Activated CD4-positive, CD25-positive, alpha-beta regulatory T cell treated with anti-CD3 and anti-CD28 coated beads, Interleukin-2, amount 50 U/mL, for 72 hours (primary cell): ENCODE data around the gene MYBPHL.
"Not testable (repeated sequence)": the region's sequence is repeated elsewhere in the genome, so short reads cannot be mapped to it uniquely, and the experiment has no call there.

Source experiments
- DNase-seq: peaks from one replicate; pipeline ENCODE4 v3.0.0; 2021

MYBPHL gene

DNA sequence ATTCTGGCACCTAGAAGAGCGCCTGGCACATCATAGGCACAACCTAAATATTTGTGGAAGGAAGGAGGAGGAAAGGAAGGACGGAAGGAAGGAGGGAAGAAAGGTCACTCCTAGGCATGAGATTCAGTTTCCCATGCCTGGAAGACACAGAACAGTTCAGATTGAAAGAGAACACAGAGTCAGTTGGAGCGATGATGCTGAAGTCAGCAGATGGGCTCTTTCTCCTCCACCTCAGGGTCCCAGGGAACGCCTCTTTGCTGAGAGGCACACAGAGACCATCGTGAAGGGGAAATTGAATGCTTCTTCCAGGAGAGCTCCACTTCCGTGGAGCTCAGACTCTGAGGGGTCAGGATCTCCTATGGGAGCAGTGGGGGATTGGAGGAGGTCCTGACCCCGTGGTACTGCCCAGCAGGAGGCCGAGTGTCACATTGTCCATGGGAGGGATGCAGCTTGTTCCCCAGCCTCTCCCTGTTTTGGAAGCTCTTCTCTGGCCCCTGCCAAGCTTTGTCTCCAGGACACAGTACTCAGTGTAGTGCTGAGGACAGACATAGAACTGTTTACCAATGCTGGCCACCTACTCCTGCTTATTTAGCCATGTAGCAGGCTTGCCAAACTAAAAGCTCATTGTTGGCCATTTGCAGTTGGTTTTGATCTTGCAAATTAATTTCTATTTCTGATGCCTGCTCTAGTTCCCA is 2.4 kb downstream of the MYBPHL start:
- DNase-seq: no peak

DNA sequence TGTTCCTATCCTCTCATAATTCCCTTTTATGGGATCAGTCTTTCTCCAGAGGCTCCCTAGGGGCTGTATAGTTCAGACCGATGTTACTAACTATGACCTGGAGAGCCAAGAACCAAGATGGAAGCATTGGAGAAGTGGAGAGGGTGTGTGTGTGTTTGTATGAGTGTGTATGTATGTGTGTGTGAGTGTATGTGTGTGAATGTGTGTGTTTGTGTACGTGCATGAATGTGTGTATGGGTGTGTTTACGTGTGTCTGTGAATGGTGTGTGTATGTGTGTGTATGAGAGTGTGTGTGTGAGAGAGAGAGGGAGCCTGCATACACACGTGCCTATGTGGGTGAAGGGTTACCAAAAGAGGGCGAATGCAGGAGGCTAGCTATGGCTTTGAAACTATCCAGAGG is 4.9 kb downstream of the MYBPHL start:
- DNase-seq: no peak

DNA sequence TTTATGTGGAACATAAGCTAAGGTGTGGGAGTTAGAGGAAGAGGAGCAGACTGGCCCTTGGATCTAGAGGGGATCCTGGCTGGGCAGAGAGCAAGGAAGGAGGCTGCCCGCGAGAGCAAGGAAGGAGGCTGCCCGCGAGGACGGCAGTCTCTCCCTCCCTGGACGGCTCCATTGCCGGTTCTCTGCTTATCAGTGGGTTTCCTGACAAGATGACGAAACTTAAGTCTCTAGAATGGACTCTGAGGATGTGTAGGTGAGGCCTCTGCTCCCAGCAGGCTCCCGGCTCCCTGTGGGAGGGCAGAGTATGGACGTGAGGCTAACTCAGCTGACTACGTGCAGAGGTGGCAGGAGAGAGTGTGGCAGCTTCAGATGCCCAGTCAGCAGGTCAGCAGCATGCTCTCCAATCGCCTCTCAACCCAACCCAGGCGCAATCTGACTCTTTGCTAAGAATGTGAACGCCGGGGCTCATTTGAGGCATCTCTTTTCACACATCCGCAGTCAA is 6.1 kb downstream of the MYBPHL start:
- DNase-seq: no peak

DNA sequence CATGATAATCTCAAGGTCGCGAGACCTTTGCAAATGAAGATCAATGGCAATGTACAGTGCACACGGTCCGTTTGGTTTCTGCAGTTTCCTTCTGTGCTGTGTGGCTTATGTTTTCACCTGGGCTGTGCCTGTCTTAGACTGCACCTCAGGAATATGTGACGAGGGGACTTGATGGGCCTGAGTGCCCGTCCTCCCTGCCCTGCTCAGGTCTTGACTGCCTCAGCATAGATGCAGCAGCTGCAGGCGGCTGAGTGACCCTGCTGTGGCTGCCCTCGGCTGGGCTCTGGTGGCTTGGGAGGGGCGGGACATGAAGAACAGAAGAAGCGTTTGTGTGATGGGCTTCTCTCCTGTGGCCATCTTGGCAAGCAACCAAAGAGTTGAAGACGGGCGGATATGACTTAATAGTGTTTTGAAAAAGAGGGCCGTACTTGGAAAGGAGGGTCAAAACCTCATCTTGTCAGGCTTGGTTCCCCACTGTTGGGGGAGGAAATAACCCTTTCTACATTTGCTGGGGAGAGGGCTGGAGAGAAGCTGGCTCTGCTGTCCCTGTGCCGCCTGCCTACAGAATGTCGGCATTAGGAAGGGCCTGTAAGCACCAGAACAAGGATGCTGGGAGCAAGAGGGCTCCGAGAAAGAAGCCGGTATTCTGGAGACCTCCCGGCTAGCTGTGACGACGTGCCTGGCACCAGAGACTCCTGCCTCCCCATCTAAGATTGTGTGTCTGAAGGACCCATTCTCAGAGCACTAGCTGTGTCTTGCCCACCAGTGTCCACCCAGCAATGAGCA is 7.1 kb downstream of the MYBPHL start:
- DNase-seq: no peak

DNA sequence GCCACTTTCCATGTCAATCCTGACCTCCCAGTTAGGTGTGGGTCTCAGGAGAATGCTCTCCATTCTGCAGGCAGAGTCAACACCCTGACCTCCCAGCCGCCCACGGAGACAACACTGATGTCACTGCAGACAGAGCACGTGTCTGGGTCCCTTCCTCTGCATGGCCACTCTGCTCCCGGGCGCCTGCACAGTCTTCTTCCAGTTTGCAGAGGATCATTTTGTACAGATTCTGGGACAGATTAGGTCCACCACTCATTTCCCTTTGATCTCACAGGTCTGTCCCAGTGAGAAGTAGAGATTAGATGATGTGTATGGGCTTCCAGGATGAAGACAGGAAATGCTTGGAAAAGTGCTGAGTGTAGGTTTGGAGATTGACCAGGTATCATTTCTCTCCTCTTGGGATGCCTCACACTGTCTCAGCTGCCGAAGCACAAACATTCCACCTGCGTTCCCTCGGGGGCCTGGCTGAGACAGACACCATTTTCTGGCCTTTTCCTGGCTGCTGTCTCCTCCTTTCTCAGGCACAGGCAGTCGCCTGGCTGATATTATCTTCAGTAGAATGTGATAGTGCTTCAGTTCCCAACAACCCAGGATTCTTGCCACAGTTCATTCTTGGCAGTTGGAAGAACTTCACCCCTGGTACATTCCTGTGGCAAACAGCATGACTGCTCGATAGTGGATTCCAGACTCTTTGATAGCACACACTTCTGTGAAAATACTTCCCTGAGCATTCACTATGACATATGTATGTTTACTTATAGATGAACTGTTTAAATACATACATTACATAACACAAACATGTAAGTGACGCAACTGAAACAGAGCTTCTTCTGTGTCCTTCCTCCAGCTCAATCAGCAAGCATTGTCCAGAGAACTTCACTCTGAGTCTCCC is 7.9 kb downstream of the MYBPHL start:
- DNase-seq: no peak

DNA sequence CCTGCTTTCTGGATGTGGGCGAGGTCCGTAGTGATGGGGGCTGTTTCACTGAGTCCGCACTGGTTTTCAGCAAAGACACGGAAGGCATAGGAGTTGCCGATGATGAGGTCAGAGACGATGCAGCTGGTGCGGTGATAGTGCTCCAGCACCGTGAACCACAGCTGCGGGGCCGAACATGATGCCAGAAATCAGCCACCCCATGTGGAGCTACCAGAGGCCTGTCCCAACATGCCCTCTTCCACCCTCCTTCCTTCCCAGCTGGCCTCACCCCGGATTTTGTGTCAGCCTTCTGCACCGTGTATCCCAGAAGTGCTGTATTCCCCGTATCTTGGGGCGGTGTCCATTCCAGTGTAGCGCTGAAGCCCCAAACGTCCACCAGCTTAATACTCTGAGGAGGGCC is 10.0 kb downstream of the MYBPHL start:
- no peak for DNase-seq

DNA sequence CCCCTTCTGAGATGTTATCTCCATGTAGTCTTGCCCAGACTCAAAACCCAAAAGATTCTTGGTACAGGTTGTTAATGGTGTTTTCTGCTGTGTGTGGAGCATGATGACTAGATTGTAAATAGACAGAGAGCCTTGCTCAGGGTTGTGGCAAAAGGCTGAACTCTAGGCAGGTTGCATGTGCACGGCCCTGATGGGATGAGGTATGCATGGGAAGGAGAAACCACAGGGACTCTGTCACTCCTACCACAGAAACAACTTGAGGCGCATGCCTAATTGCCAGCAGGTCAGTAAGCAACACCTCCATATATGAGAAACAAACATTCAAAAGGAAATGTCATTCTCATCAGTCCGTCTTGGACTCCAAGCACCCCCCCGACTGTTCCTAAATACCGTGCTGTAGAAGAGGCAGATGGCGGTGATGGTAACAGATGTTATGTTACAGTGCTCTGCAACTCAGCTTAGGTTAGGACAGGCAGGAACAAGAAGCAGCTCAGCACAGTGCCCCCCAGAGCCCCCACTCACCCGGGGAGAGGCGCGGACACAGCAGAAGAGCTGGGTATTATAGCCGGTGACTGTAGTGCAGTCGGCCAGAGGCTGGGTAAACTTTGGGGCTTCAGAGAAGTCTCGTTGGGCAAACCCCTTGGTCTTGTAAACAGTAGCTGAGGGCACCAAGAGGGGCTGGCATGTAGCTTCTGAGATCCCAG is 10.9 kb downstream of the MYBPHL start:
- DNase-seq: no peak

DNA sequence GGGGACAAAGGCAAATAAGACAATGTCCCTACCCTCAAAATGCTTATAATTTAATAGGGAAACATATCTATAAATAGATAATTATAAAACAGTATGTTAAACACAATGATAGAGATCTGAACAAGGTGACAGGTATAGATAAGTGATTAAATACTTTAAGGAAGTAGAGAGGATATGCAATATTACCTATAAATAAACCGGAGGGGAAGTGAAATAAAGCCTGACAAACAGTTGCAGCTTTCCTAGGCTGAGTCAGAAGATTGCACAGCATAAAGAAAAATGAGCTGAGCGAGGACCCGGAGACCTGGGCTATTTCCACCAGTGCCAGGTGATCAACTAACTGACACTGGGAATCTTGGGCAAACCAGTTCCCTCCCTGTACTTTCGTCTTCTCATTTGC is 12.3 kb downstream of the MYBPHL start:
- no peak for DNase-seq

DNA sequence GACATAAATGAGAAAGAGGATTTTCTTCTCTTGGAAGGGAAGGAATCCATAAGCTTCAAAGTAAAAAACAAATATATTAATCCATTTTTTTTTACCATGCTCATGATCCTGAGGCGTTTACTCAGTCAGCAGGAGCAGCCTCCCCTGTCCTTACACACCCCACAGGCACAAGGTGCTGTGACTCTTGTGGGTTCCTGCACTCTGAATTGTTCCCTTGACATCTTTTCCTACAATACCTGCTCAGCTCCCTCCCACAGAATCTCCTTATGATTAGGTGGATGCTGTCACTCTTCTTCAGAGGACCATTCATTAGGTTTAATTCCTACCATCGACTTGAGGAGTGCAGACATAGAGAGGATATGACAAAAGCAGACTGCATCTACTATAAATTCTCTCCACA is 13.8 kb downstream of the MYBPHL start:
- DNase-seq: no peak

DNA sequence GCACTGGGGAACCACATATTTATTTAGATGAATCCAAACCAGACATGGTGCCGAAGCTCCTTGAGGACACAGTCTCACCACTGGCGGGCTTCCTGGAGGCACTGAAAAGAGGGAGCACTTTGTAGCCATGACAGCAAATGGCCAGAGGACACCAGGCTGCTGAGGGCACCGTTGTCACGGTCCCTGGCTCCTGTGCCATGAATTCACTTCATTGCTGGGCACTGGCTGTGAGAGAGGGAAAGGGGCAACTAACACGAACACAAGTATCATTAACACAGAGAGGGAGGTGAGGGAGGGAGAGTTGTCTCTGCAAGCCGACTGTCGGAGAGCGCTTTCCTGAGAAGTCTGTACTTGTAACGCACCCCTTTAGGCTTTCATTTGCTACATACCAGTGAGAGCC is 14.4 kb downstream of the MYBPHL start:
- DNase-seq: no peak

DNA sequence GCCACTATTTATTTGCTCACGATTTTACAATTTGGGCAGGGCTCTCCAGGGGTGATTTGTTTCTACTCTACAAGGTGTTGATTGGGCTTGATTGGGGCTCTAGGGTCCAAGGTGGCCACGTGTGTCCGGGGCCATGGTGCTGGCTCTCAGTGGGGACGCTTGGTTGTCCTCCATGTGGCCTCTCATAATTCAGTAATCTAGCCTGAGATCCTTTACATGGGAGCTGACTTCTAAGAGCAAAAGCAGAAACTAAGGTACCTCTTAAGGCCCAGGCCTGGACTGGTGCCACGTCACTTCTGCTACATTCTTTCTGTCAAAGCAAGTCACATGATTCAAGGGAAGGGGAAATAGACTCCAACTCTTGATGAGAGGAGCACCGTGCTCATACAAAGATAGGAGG is 15.8 kb downstream of the MYBPHL start:
- DNase-seq: no peak

DNA sequence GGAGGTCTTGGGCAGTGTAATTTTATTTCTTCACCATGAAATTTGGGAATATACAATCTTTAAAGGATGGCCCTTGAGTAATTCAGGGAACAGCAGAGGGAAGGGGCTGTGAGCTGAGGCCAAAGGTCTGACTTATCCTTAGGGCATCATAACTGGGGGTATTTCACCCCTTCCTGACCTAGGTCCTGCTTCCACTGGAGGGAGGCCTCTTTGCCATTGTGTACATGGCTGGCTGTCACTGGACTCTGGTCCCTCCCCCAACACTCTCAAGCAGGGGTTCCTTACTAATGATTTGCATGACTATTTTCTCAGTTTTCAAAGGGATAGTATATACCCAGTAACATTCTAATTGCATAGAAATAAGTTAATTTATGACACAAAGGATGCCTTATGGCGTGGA is 16.7 kb downstream of the MYBPHL start:
- DNase-seq: no peak

DNA sequence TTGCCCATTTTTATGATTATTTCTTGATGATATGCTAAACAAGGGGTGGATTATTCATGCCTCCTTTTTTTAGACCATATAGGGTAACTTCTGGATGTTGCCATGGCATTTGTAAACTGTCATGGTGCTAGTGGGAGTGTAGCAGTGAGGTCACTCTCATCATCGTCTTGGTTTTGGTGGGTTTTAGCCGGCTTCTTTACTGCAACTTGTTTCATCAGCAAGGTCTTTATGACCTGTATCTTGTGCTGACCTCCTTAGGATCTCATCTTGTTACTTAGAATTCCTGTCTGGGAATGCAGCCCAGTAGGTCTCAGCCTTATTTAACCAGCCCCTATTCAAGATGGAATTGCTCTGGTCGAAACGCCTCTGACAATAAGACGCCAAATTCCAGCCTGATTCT is 20.0 kb downstream of the MYBPHL start:
- not testable (repeated sequence) for DNase-seq

DNA sequence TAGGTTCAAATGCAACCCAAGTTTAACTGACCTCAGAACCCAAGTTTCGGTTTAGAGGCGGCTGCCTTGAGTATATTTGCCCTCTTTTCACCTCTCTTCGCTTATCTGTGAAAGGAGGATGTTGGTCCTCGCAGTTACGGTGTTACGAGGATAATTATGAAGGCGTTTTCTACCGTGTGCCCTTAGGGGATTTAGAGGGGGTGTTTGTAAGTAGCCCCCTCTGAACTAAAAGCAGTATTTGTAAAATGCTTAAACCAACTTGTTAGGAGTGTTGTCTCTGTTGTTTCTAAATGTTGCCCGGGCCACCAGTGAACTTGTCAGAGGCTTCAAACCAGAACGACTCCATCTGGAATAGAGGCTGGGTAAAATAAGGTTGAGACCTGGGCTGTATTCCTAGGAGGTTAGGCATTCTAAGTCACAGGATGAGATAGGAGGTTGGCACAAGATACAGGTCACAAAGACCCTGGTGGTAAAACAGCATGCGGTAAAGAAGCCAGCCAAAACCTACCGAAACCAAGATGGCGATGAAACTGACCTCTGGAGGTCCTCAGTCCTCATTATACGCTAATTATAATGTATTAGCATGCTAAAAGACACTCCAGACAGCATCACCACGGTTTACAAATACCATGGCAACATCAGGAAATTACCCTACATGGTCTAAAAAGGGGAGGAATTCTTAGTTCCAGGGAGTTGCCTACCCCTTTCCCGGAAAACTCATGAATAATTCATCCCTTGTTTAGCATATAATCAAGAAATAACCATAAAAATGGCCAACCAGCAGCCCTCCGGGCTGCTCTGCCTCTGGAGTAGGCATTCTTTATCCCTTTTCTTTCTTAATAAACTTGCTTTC is 22.8 kb downstream of the MYBPHL start:
- DNase-seq: no peak

DNA sequence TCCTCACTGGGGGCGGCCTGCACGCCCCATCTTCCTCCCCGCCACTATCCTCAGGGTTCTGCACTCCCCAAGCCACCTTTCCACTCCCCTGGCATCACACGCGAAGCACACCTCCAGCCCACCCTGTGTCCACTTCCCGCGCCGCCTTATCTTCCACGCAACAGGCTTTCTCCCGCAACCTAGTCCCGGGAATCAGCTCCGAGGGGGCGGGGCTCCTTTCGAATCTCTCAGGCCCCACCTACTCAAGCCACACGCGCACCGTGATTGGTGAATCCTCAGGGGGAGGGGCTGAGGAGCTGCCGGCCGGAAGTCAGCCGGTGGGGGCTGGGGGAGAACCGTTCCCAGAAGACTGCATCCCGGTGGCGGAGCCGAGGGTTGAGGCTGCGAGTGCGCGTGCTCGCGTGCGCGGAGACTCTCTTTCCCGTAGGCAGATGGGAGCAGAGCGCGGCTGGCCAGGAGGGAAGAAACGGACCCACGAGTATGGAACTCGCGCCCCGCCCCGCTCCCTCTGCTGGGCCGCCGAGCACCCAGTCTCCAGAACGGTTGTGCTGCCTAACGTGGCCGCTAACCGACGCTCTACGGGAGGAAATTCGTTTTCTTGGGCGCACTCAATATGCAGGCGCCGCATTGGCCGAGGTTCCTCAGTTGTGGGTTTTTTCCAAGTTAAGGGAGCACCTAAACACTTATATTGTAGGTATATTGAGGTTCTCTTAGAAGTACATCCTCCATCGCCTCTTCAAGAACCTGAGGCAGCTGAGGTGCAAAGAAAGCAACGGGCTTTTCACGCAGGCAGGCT is 23.7 kb downstream of the MYBPHL start, which contains the start of gene PSRC1:
TSS of gene PSRC1 (minus strand) at position 194 of the 796 bp plus-strand sequence.
- peak; percentile 91 for DNase-seq

DNA sequence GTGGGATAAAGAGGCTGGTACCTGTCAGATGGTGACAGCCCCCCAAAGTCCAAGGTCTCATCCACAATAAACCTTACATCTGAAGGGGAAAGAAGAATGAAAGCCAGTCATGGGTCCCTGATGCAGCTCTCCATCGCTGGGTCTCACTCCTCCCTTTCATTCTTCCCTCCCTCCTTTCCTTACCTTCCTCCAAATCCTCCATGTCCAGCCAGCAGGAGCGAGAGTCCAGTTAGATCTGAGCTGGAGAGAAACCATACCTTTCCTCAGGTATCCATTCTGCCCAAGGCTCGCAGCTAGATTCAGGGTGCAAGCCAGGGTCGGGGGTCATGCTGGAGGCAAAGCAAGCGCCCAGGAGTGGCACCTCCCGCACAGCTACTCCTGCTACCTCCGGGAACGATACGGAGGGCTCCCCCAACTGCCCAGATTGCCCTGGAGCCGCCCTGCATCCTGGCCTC is 24.3 kb downstream of the MYBPHL start:
- no peak for DNase-seq

DNA sequence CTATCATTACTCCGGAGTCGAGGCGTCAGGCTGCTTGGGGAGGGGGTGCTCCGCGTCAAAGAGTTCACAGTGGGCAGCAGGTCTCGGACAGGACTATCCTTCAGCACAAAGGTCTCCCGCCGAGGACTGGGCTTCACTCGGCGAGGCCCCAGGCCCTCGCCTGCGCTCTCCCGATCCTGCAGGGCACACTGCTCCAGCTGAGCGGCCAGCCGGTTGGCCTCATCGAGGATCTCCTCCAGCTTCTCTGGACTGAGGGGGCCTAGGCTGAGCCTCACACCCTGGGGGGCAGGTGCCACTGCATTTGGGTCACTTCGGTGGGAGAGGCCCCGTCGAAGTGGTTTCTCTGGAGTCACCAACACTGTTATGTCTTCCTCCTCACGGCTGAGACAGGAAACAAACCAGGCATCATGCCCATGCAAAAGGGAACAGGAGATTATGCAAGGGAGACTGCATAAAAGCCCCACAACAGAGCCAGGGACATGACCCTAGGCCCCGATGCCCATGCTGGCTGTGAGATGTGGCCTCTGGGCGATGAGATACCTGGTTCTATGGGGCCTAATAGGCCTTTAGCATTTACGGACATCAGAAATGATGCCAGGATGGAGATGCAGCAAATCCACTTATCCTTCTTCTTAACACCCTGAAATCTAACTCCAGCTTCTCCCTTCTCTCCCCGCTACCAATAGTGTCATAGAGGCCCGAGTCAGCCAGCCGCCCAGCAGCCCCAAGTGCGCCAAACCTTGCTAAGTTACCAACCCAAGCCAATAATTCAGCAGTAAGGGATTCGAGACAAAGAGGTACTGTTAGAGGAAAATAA is 24.9 kb downstream of the MYBPHL start:
- DNase-seq: no peak

DNA sequence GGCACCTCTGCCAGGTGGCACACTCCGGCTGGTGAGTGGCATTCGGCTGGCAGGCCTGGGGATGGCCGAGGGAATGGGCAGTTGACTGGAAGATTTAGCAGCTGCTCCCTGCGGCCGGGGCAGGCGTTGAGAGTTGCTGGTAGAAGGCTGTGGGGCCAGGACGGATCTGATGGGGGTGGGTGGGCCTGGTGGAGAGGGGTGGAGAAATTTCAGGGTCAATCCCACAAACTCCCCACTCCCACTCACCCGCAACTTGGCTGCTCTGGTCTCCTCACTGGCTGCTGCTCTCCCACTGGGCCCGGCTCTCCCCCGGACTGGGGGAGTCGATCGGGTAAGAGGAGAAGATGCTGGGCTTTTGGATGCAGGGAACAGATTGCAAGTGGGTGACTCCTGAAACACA is 25.9 kb downstream of the MYBPHL start:
- no peak for DNase-seq

DNA sequence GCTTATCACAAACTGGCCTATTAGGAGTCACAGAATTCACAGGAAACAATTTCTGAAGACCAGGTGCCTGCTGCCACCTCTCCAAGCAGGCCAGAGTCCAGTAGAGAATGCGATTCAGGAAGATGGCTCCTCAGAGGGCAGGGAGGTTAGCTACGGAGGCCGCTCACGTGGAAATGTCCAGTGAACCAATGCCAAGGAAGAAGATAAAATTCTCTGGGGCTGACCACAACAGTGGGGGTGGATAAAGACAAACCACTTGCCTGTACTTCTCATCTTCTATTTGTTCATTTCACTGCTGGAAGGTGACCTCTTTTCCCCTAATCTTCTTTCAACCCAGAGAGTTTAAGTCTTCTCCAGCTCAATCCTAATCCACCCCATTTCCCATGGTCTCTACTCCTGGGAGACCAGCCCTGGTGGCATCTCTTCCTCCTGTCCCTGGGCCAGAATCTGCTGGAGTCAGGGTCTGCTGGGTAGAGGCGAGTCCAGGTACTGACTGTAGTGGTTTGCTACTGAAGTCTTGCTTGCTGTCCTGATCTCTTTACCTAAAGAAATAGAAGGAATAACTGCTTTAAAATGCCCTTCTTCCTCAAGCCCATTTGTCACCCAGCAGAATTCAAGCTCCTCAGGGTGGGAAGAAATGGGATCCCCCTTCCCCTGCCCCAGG is 27.1 kb downstream of the MYBPHL start:
- no peak for DNase-seq
